Left ventricle myocardium superior (tissue), 1 donor: ENCODE measurements around the gene TMEM37. TPM values are rescaled to one million over a fixed set of nuclear protein-coding genes. Genes with fewer than 3 reads are reported as not detected.

ENCODE experiments used
- ATAC-seq: fragments of 200-7000 bp; cut with Tn5 transposase; one replicate; pipeline ENCODE4 v1.9.1; 2020; ENCODE audit warnings: mild to moderate bottlenecking, moderate library complexity
- DNase-seq: peaks from one replicate; pipeline ENCODE4 v3.0.0-alpha.2; 2020
- intact Hi-C: fragments of 100-400 bp; cut with micrococcal nuclease; formaldehyde crosslinking; loops from one replicate; pipeline ENCODE4 v1.11.0; 2022
- total RNA-seq: library from RNA; stranded (reverse); fragmentation: NEBNext Ultra II Directional; extraction: Animal tissue kit (Norgen Biotek cat#: 25700); gene quantifications from one replicate; pipeline ENCODE4 v1.2.1, GENCODE V29; 2021
- donor health status: DM: no; HTN: yes; CAD: no; lungs with severe emphysema.

Gene TMEM37
- total RNA-seq, 1 donor from 2014 or later = 2.9 TPM

GRCh38 chr2:119485336-119486110 lies 53.9 kb downstream of the TMEM37 start:
- ATAC-seq = peak; percentile 83
- intact Hi-C loops = no loop called here
- DNase-seq = peak; percentile 89

- DNase-seq (no peak), ATAC-seq (no peak)
- intact Hi-C loops = no loop called here
Observed at GRCh38 chr2:119486196-119486827, 54.7 kb downstream of the TMEM37 start.

- intact Hi-C loops = no loop called here
- ATAC-seq = no peak
Observed at GRCh38 chr2:119486886-119487285, 55.2 kb downstream of the TMEM37 start.

GRCh38 chr2:119487434-119488244 lies 56.0 kb downstream of the TMEM37 start:
- ATAC-seq = peak; percentile 1
- intact Hi-C loops = no loop called here
- DNase-seq = no peak

More at GRCh38 chr2:119486886-119487285, 55.2 kb downstream of the TMEM37 start:
- DNase-seq = no peak

Other genes starting within 250 kb of the TMEM37 start
- 11.8 TPM for gene STEAP3, start 208.0 kb upstream of the TMEM37 start, total RNA-seq
- 6.5 TPM for gene C2orf76, start 65.0 kb upstream of the TMEM37 start, total RNA-seq
- gene DBI, start 64.9 kb upstream of the TMEM37 start, total RNA-seq = 315 TPM
- 1.0 TPM for gene SCTR, start 92.6 kb downstream of the TMEM37 start, total RNA-seq
- gene CFAP221, start 112.6 kb downstream of the TMEM37 start, total RNA-seq = 0.79 TPM
- 12.8 TPM for gene TMEM177, start 247.3 kb downstream of the TMEM37 start, total RNA-seq